B cell (primary cell): ENCODE results near the gene CDS1.

Source experiments
- EZH2 ChIP-seq: IDR thresholded peaks from 2 replicates; pipeline ENCODE4 v1.6.1; 2012; ENCODE audit warnings: borderline replicate concordance, low read depth, mild to moderate bottlenecking, moderate library complexity, low read length; ENCODE audit not compliant: insufficient read depth, poor library complexity, severe bottlenecking
- TF ChIP-seq, protein P1 (sequence below): fragments of 200-600 bp; IDR thresholded peaks from one replicate; pipeline ENCODE4 v1.8.0; 2022; ENCODE audit warnings: antibody characterized with exemption, mild to moderate bottlenecking

DNA sequence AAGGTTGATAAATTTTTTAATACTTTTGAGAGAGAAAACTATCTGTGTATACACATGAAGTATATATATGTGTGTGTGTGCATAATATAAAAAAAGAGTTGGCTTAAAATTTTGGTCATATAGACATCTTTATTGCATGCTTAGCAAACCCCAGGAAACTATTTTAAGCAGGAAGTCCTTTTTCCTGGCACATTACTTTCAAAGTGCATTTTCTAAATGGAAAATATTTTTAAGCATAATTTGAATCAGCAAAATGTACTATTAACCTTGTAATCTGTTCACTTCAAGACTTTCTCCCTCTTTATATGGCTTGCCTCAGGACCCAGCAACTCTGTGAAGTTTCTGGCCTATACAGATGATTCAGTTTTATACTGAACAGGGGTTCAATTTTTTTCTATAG is 106.3 kb downstream of the CDS1 start:
- TF ChIP-seq, protein P1, sequence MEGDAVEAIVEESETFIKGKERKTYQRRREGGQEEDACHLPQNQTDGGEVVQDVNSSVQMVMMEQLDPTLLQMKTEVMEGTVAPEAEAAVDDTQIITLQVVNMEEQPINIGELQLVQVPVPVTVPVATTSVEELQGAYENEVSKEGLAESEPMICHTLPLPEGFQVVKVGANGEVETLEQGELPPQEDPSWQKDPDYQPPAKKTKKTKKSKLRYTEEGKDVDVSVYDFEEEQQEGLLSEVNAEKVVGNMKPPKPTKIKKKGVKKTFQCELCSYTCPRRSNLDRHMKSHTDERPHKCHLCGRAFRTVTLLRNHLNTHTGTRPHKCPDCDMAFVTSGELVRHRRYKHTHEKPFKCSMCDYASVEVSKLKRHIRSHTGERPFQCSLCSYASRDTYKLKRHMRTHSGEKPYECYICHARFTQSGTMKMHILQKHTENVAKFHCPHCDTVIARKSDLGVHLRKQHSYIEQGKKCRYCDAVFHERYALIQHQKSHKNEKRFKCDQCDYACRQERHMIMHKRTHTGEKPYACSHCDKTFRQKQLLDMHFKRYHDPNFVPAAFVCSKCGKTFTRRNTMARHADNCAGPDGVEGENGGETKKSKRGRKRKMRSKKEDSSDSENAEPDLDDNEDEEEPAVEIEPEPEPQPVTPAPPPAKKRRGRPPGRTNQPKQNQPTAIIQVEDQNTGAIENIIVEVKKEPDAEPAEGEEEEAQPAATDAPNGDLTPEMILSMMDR: no peak
- TF ChIP-seq EZH2: no peak
